ENCODE data around the gene TEX11.

TEX11 gene

DNA sequence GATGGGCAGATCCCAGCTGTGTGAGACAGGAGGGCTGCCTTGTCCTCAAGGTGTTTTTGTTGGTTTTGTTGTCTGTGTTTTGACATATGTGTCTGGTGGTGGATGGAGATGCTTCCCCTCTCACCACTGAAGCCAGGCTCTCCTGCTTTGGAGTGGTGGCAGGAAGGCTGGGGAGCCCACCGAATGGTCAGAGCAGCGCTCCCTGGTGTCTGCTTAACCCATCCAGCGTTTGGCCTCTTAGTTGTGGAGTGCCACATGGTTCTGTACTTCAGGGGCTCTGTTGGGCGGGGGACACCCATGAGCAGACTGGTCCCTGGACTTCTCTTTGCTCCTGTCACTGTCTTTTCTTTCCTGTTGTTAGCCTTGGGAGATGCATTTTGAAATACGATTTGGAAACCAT lies 412.0 kb downstream of the TEX11 start:
- no peak for DNase-seq (ENCODE audit: low spot score)

DNA sequence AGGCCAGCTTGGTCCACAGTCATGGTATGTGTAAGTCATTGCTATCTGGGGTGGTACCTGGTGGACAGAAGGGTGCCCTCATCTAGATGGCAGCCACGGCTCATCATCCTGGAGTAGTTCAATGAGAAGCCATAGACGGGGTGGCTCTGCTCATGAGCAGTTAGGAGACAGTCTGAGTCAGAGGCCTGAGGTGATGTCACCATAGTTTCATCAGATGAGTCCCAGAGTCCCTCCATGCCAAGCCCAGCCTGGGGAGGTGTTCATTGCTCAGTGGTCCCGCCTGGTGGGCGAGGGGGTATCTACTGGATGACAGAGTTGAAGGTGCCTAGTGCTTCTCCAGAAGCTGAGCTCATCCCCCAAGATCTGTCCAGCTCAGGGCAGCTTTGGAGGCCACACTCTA lies 414.1 kb downstream of the TEX11 start:
- DNase-seq (ENCODE audit: low spot score) = no peak

DNA sequence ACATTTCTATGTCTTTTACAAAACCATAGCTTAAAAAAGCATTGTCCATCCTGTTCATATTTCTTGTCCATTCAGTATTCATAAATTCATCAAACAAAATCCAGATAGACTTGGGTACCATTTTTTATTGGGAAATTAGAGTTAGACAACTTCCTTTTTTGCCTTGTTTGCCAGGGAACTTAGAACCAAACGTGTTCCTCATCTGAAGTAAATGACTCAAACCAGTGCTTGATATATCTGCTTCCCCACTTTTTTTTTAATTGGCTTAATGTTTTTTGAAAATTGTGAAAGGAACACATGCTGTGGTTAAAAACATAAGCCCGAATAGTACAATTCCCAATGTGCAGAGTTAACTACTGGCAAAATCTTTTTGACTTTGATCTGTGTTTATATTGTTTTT lies 419.7 kb downstream of the TEX11 start:
- DNase-seq (ENCODE audit: low spot score) = no peak

DNA sequence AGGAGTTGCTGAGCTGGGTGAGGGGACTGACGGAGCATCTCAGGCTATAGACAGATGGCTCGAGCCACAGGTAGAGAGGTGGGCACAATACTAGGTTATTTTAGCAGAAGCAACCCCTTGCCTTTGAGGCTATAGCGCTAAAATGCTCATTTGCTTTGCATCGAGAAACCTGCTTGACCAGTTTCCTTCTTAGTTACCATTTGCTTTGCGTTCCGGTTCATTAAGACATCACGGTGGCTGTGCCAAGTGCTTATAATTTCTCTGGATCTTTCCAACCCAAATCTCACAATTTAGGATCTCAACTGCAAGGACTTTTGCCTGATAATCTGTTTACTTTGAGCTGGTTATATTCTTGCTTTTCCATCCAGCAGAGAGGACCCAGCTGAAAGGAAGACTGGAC lies 423.0 kb downstream of the TEX11 start:
- no peak for DNase-seq (ENCODE audit: low spot score)

DNA sequence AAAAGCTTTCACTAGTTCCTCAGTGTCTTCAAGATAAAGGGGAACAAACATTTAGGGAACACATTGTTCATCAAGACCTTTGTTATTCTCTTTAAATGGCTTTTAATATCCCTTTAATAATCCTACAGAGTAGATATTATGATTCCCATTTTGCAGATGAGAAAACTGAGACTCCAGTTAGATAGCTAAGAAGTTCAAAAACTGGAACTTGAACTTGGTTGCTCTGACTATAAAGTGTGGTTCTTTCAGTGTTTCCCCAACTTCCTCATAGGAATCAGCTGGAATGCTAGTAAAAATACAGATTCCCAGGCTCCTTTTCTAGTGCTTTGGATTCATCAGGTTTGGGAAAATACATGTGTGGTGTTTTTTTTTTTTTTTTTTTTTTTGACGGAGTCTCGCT lies 426.2 kb downstream of the TEX11 start:
- DNase-seq (ENCODE audit: low spot score) = no peak

DNA sequence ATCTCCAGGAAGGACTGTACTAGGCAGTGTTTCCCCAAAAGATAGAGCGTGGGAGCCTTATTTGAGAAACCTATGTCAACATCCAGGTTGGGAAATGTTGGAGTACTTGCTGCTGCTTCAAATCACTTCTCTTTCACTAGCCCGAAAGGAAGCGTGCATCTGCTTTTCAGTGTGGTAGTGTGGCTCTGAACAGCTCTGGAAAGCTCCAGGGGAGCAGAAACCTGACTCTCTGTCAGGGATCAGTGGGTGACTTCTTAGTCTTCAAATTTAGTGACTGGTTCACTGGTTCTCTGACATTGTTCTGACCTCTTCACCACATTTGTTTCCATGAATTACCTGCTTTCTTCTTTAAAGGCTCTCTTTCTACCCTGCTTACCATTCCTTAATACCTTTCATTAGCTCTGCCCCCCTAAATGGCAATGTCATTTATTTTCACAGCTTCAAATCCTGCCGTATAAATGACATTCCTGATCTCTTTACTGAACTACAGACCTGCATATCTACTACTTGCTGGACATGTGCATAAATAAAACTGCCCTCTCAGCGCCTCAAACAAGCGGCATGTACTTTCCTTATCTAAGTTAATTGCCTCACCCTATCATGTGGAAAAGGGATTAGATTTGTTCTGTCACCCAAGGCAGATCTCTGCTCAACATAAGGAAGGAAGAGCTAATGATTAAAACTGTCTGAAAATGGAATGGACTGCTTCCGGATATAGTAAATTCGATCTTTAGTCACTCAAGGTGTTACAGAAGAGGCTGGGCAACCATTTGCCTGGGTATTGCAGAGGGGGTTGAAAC lies 426.8 kb downstream of the TEX11 start:
- DNase-seq (ENCODE audit: low spot score) = no peak

DNA sequence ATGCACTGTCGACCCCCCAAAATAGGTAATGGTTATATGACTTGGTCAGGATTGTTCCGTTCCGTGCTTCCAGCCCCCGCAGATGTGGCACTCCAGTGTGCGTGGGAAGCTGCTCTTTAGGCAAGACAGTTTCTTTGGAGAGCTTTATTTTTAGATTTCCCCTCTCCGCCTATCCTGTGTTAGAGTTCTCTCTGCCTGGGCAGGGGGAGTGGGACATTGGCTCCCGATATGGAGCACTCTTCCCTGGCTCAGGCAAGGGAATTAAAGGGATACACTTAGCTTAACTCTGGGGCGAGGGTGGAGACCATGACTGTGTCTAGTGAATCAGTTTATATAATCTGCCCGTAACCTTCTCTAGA lies 427.9 kb downstream of the TEX11 start:
- no peak for DNase-seq (ENCODE audit: low spot score)

DNA sequence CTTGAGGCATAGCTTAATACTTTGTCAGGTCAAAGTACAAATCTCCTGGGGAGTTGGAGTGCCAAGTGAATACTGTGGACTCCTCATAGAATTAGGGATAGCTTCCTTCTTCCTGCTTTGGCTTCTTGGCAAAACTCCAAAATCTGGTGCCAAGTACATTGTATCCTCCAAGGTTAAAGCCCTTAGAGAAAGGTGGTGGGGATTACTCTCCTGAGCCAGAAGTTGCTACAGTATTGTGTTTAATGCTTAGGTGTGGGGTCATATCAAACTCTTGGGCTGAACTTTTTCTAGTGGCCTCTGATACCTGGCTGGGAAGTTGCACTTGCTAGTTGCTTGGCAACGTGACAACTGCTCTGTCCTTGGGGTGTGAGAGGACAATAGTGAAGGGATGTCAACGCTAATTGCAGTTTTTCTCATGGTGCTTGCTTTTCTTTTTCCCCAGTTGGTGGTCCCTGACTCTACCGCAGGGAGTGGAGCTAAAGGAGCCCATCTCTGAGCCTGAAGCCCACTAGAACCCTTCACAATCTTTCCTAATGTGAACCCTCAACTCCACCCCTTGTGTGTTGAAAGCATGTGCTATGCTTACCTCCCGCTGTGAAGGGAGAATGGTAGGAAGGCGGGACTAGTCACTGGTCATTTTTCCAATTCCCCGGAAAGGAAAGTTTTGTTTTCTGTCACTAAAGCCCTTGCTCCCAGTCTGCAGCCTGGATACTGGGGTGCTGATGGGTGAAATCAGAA lies 428.4 kb downstream of the TEX11 start:
- DNase-seq (ENCODE audit: low spot score) = peak; percentile 73

DNA sequence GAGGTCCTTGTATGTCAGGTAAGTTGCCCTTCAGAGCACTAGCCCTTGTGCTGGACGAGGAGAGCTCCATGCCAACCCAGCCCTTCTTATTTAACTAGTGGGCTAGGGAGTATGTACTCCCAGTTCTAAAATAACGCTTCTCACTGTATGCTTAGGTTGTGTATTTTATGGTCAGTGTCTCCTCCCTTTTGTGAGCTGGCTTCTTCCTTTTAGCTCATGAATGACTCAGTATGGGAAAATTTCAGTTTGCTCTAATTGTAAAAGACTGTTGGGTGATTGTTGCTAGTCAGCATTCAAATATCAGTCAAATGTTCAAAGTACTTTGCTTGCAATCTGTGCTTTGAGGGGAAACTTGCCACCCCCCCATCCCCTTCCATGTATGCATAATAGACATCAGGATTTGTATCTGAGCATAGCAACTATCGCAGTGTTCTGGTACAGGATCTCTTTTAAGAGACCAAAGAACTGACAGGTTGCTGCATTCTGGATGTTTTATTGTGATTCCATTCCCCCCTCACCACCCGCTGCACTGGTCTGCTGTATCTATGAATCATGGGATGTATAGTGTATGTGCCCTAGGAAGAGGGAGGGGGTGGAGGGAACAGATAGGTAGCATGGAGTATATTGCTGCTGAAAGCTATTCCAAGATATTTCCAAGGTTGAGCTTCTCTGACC lies 429.1 kb downstream of the TEX11 start:
- DNase-seq (ENCODE audit: low spot score) = peak; percentile 60

All from LoVo (cell line).